Tongue (tissue), 2 donors: ENCODE data around the gene SLC35F1. TPM values are rescaled to one million over a fixed set of nuclear protein-coding genes. Genes with fewer than 3 reads are reported as not detected.
"Not testable (repeated sequence)": the region's sequence is repeated elsewhere in the genome, so short reads cannot be mapped to it uniquely, and the experiment has no call there.

Experiments
- DNase-seq: peaks from one replicate; pipeline ENCODE4 v3.0.0-alpha.2; 2015
- total RNA-seq: library from RNA; depleted of rRNA; stranded (reverse); fragments of >200 nt; gene quantifications from one replicate; pipeline ENCODE4 v1.2.3, GENCODE V29; 2014

The SLC35F1 gene
- 6.3 TPM for total RNA-seq

DNA sequence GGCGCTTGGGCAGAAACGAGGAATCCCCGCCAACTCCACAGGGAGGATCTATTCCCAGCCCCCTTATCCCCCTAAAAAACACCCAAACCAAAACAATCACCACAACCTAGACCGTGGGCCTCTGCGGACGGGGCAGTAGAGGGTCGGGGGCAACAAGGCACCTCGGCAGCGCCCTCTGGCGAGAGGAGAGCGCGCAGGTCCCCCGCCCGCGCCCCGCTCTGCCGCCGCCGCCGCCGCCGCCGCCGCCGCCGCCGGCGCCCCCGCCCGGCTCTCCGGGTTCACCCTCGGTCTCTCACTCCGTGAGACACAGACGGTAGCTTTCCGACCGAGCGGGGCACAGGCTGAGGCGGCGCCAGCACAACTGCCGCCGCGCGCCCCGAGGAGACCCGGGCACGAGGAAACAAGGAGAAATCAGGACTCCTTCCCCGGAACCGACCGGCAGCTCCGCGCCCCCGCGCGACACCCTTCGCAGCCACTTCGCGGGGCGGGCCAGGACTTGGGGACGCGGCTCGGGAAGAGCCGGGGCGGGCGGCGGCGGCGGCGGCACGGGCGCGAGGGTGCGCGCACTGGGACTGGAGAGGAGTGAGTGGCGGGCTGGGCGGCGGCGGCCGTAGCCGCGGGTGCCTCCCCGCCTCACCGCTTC is at the start of gene SLC35F1:
Gene SLC35F1, plus strand, starts transcription at position 307 of the 643 bp plus-strand sequence.
- DNase-seq: peak; percentile 64

- not testable (repeated sequence) for DNase-seq
These were observed 48.5 kb upstream of the SLC35F1 start for GRCh38 chr6:117858601-117859000.

DNA sequence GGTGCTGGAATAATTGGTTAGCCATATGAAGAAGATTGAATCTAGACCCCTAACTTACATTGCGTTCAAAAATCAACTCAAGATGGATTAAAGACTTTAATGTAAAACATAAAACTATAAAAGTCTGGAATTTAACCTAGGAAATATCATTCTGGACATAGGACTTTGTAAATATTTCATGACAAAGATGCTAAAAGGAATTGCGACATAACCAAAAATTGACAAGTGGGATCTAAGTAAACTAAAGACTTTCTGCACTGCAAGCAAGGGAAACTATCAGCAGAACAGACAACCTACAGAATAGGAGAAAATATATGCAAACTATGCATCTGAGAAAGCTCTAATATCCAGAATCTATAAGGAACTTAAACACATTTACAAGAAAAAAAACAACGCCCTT is 45.5 kb upstream of the SLC35F1 start:
- DNase-seq: no peak

- no peak for DNase-seq
These were observed 40.5 kb upstream of the SLC35F1 start for GRCh38 chr6:117866561-117866960.

GRCh38 chr6:117870486-117871242 is 36.4 kb upstream of the SLC35F1 start:
- DNase-seq: no peak

DNA sequence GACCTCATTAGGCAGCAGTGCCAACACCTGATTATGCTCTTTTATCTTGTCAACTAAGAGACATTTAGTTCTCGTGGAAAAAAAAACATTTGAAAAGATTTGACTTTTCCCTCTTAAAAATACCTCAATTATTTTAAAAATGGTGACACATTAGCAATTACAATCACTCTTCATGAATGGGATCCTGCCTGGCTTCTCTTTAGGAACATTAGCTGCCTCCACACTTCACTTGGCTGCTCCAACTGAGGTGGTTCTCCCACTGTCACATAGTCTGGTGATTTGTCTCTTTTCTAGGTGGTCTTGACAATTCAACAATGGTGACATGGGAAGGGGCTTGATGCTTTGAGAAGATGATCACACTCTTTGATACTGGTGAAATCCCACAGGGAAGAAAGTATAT is 26.2 kb upstream of the SLC35F1 start:
- DNase-seq: no peak

DNA sequence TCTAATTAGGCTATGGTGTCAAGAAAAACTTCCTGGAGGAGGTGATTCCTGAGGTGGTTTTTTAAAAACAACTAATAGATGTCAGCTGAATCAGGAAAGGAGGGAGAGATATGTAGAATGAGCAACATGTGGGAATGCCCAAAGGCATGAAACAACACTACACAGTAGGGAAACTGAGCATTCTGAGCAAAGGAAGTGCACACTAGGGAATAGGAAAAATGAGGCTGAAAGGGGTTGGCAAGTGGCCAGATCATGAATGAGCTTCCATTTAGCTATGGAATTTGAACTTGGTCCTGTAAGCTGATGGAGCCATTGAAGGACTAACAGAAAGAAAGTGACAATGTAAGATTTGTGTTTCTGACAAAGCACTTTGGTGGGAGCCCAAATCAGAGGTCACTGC is 16.9 kb upstream of the SLC35F1 start:
- no peak for DNase-seq

DNA sequence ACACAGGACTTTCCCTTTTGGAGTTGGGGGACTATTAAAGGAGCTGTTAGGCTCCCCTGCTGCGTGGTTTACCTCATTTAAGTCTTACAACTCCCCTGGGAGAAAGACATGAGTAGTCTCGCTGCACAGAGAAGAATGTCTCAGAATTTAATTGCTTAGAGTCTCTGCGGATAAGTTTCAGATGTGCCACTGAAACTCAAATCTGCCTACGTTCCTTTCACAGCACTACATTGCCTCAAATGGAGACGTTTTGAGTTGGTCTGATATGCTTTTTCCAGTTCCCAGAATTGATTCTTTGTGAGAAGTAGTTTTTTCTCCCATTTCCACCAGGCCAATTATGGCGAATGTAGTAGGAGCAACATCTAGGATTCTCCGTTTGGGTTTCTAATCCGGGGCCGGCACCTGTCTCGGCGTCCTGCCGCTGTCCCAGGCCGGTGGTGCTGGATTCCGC is 532 bp upstream of the SLC35F1 start:
- no peak for DNase-seq

DNA sequence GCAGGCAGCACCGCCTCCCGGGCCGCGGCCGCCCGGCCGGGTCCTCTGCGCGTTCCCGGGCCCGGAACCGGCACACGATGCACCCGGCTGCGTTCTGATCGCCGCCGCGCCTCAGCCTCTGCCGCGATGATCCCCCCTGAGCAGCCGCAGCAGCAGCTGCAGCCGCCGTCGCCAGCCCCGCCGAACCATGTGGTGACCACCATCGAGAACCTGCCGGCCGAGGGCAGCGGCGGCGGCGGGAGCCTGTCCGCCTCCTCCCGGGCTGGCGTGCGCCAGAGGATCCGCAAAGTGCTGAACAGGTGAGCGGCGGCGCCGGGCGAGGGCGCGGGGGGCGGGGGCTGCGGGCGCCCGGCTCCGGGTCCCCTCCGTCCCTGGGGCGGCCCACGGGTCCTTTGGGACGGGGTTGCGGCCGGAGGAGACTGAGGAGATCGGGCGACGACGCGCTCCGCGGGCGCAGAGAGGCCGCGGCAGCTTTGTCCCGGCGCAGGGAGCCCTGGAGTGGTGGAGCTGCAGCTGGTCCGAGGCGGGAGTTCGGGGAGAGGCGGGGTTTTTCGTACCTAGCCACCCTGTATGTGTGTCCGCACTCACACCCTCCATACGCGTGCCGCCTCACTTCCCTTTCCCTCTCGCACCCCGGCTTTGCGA is 659 bp downstream of the SLC35F1 start:
- DNase-seq: peak; percentile 25

DNA sequence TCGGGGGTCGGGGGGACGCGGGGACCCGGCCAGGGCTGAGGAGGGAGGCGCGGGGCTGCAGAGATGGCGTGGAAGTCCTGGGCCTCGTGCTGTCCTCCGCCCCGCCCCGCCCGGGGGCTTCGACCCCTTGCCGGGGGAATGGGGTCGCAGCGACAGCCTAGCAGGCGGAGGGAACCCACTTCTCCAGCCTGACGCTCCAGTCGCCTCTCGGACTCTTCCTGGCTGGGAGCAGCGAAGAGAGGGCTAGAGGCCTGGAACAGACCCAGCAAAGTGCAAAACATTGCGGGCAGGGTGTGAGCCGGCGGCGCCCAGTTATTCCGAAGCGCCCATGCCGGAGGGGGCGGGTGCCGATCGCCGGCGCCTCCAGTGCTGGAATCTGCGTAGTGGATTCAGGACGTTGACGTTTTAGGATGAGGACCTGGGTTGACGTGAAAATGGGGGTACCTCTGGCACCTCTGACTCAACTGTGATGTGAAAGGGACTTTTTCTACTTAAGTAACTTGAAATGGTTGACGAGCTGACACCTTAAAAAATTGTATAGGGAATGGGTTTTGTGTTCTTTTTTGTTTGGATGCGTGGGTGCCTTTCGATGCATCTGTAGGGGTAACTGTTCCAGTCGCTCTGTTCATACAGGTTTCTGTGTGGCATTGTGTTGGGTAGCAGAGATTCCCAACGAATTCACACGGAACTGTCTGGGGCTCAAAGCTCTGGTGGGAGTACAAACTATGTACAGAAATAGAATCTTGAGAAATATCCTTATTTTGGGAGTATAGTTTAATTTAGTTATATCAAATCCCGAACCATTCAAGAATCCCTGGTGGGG is 1.4 kb downstream of the SLC35F1 start:
- peak; percentile 8 for DNase-seq

DNA sequence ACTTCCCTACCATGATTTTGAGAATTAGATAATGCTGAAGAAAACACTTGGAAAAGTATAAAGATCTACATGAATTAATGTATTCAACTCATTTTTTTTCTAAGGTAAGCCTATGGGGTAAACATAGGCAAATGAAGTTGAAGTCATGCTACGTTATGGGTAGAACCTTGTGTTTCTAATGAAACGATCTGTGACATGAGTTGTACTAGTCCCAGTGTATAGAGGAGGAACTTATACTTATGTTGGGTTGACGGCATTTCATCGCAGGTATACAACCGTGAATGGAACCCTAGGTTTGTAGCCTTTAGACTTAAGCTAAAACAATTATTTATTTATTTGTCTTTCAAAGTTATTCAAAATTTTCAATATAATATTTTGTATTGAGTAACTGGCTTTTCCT is 2.6 kb downstream of the SLC35F1 start:
- no peak for DNase-seq

DNA sequence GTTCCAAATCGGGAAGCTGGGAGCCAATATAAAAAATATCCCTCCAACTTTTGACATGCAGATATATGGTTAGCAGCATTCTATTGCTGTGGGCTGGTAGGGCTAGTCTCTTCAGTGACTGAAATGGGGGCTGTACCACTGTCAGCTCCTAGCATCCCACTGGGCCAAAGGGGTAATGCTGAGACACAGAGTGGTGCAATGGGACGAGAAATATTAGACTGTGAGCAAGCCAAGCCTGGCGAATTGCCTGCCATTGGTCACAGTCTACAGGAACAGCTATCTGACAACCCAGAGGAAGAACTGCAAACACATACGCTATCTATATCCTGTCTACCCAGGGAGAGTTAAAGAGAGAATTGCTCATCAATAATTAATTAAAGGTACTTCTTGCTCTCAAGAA is 3.5 kb downstream of the SLC35F1 start:
- no peak for DNase-seq

- DNase-seq: no peak
These were observed 4.1 kb downstream of the SLC35F1 start for GRCh38 chr6:117911150-117911549.

GRCh38 chr6:117911660-117912059 is 4.6 kb downstream of the SLC35F1 start:
- no peak for DNase-seq

GRCh38 chr6:117915846-117916245 is 8.8 kb downstream of the SLC35F1 start:
- no peak for DNase-seq

- no peak for DNase-seq
These were observed 9.4 kb downstream of the SLC35F1 start for GRCh38 chr6:117916483-117916882.

DNA sequence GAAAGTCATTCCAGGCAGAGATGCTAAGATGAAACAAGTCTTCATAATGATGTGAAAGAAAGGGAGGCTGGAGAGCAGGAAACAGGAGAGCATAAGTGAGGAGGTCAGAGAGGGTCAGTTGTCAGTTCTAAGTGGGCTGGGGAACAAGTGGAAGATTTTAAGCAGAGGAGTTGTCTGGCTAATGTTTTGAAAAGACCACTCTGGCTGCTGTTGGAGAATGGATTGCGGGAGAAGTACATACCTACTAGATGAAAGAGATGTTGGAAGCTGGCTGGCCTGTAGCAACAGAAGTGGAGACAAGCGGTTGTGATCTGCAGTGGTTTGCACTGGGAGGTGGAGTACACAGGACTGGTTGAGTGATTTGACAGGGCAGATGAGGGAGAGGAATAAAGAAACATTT is 10.1 kb downstream of the SLC35F1 start:
- no peak for DNase-seq

GRCh38 chr6:117918454-117918853 is 11.4 kb downstream of the SLC35F1 start:
- DNase-seq: no peak

DNA sequence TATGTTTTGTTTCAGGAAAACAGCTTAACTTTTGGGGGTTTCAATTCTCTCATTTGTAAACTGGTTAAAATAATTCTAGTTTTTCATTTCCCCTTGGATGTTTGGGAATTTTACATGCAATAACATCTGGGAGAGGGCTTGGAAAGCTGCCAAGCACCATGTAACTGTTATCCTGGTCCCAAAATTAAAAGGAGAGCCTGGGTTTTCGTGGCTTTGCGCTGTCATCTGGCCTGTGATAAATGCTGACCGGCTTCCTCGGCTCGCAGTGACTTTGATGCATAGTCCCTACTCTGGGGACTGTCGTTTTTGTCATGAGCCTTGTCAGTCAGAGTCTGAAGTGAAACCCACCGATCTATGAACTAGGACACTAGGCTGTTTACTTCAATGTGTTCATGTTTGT is 12.2 kb downstream of the SLC35F1 start:
- peak; percentile 46 for DNase-seq

DNA sequence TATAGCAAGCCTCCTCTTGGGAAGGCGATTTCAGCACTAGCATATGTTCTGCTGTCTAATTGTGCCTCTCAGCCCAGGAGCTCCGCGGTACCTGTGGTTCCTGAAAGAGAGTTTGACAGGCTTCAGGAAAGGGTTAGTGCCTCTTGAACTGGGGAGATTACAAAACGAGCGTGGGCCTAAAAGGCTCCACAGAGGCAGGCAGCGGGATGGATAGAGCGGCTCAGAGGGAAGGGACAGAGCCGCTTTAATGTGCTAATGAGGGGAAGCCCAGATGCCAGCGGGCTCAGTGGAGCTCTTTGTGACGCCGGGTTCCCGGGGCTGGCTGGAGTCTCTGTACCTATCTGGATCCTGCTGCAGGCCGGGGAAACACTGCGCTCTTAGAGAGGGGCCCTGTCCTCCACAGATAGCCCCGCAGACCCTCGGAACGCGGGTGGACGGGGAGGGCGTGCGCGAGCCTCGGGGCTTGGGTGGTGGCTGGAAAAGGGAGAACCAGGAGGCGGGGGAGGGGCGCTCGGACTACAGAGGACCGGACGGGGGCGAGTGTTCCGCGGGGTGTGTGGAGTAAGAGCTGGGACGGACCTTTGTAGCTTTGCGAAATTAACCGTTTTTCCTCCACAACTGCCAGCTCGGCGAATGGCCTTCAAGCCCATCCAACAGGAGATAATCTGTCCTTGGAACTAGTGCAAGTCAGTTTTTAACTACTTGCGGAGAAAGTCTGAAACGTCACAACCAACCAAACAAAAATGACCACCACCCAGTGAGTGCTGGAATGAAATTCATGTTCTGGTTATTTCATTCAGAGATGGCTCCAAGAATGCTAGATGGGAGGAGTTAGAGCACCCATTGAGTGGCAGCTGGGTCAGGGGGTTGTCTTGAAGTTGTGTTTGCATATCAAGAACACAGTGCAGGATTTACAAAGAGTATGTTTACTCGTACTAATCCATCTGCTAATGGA is 13.0 kb downstream of the SLC35F1 start:
- DNase-seq: peak; percentile 33

- DNase-seq: no peak
These were observed 17.6 kb downstream of the SLC35F1 start for GRCh38 chr6:117924690-117925089.
